Peyer's patch (tissue), 4 donors: ENCODE data around the gene MGAT3. TPM values are rescaled to one million over a fixed set of nuclear protein-coding genes. Genes with fewer than 3 reads are reported as not detected.

ENCODE experiments used
- DNase-seq, 3 donors: peaks; one replicate each; pipeline ENCODE4 v3.0.0-alpha.2; 2017 to 2019
- H3K27ac ChIP-seq, 4 donors: fragments of 200-600 bp; sonication (generic); one replicate each; pipeline ENCODE4 v1.5.1; 2016 to 2019
- H3K27me3 ChIP-seq, 2 donors: fragments of 200-600 bp; sonication (generic); one replicate each; pipeline ENCODE4 v1.5.1; 2019
- H3K36me3 ChIP-seq, 3 donors: fragments of 200-600 bp; sonication (generic); one replicate each; pipeline ENCODE4 v1.5.1; 2016 to 2019
- H3K4me1 ChIP-seq, 4 donors: fragments of 200-600 bp; sonication (generic); one replicate each; pipeline ENCODE4 v1.5.1; 2016 to 2019
- H3K4me3 ChIP-seq, 4 donors: fragments of 200-600 bp; sonication (generic); 1 replicate in 3 of 4; 2 replicates in 1 of 4; pipeline ENCODE4 v1.5.1; 2016 to 2019; ENCODE audit warnings: mild to moderate bottlenecking in 1 of 4
- H3K9me3 ChIP-seq, 4 donors: fragments of 200-600 bp; sonication (generic); one replicate each; pipeline ENCODE4 v1.5.1; 2016 to 2019; ENCODE audit warnings: mild to moderate bottlenecking in 1 of 4
- CTCF ChIP-seq, 6 experiments: fragments of 450-650 bp in 4 of 6; fragments of 200-600 bp in 2 of 6; sonication (generic) in 1 of 6; IDR thresholded peaks; one replicate each; pipeline ENCODE4 v1.5.1; 2017 to 2019; ENCODE audit warnings: antibody characterized with exemption in 6 of 6, mild to moderate bottlenecking in 3 of 6, moderate library complexity in 1 of 6
- POLR2A ChIP-seq, 2 donors: fragments of 450-650 bp; IDR thresholded peaks; one replicate each; pipeline ENCODE4 v1.5.1; 2017; ENCODE audit warnings: antibody characterized with exemption in 2 of 2, mild to moderate bottlenecking in 2 of 2, moderate library complexity in 2 of 2
- total RNA-seq, 4 donors: library from RNA; depleted of rRNA; stranded (reverse); fragments of >200 nt; gene quantifications; one replicate each; pipeline ENCODE4 v1.1.0, GENCODE V29; 2016

MGAT3 gene
- total RNA-seq, 4 donors from 2014 or later = 5.0 to 53.7 (median 49.6) TPM

- DNase-seq = peak in 1 of 3 donors; percentile 15
- H3K27ac ChIP-seq = no peak overlapping the region
- peaks cover 0 to 84% (median 0%) of the 10 kb centered on the region in 3 donors for H3K36me3 ChIP-seq
- TF ChIP-seq POLR2A (IDR thresholded peaks at IDR 0.05) = no peak
- H3K9me3 ChIP-seq = no peaks in the 10 kb centered on the region
- no peaks in the 10 kb centered on the region for H3K27me3 ChIP-seq
- H3K4me3 ChIP-seq = no peak overlapping the region
- no peaks in the 10 kb centered on the region for H3K4me1 ChIP-seq
These were observed 30.3 kb upstream of the MGAT3 start for GRCh38 chr22:39426380-39427043.

- peak in 1 of 3 donors; percentile 29 for DNase-seq
These were observed 28.8 kb upstream of the MGAT3 start for GRCh38 chr22:39427751-39428596.

GRCh38 chr22:39428597-39429071, 28.2 kb upstream of the MGAT3 start:
- H3K4me1 ChIP-seq = no peaks in the 10 kb centered on the region
- no peaks in the 10 kb centered on the region for H3K27me3 ChIP-seq
- H3K9me3 ChIP-seq = no peaks in the 10 kb centered on the region
- no peak overlapping the region for H3K27ac ChIP-seq
- H3K4me3 ChIP-seq = no peak overlapping the region
- DNase-seq = no peak
- no peak for TF ChIP-seq POLR2A (IDR thresholded peaks at IDR 0.05)
- TF ChIP-seq CTCF (IDR thresholded peaks at IDR 0.05) = no peak
- H3K36me3 ChIP-seq = peaks cover 0 to 82% (median 0%) of the 10 kb centered on the region in 3 donors

More at GRCh38 chr22:39427751-39428596, 28.8 kb upstream of the MGAT3 start:
- Histone ChIP-seq H3K27ac (no peak overlapping the region), H3K9me3 (no peaks in the 10 kb centered on the region), H3K36me3 (peaks cover 0 to 83% (median 0%) of the 10 kb centered on the region in 3 donors), H3K27me3 (no peaks in the 10 kb centered on the region), H3K4me1 (no peaks in the 10 kb centered on the region), H3K4me3 (no peak overlapping the region)
- TF ChIP-seq CTCF (IDR thresholded peaks at IDR 0.05) = no peak

GRCh38 chr22:39429186-39429585, 27.6 kb upstream of the MGAT3 start:
- no peak for DNase-seq
- H3K36me3 ChIP-seq = peaks cover 0 to 84% (median 0%) of the 10 kb centered on the region in 3 donors
- no peak overlapping the region for H3K4me3 ChIP-seq
- no peaks in the 10 kb centered on the region for H3K4me1 ChIP-seq
- TF ChIP-seq CTCF (IDR thresholded peaks at IDR 0.05) (no peak), POLR2A (IDR thresholded peaks at IDR 0.05) (no peak)
- no peaks in the 10 kb centered on the region for H3K27me3 ChIP-seq
- no peaks in the 10 kb centered on the region for H3K9me3 ChIP-seq
- no peak overlapping the region for H3K27ac ChIP-seq

GRCh38 chr22:39429916-39430575, 26.8 kb upstream of the MGAT3 start:
- Histone ChIP-seq H3K36me3 (peaks cover 0 to 77% (median 0%) of the 10 kb centered on the region in 3 donors), H3K27me3 (no peaks in the 10 kb centered on the region), H3K9me3 (no peaks in the 10 kb centered on the region), H3K27ac (peak overlapping the region in 2 of 4 donors; percentile 61 to 76), H3K4me1 (no peaks in the 10 kb centered on the region), H3K4me3 (no peak overlapping the region)
- TF ChIP-seq POLR2A (IDR thresholded peaks at IDR 0.05) = no peak
- no peak for TF ChIP-seq CTCF (IDR thresholded peaks at IDR 0.05)
- DNase-seq = no peak
